Activated T-cell treated with anti-CD3 and anti-CD28 coated beads, Interleukin-2, amount 50 U/mL, for 1 hour (primary cell): ENCODE measurements around the gene CERS1.
"Not testable (repeated sequence)": the region's sequence is repeated elsewhere in the genome, so short reads cannot be mapped to it uniquely, and the experiment has no call there.

Experiments used
- DNase-seq: peaks from one replicate; pipeline ENCODE4 v3.0.0-alpha.2; 2020

The CERS1 gene

DNA sequence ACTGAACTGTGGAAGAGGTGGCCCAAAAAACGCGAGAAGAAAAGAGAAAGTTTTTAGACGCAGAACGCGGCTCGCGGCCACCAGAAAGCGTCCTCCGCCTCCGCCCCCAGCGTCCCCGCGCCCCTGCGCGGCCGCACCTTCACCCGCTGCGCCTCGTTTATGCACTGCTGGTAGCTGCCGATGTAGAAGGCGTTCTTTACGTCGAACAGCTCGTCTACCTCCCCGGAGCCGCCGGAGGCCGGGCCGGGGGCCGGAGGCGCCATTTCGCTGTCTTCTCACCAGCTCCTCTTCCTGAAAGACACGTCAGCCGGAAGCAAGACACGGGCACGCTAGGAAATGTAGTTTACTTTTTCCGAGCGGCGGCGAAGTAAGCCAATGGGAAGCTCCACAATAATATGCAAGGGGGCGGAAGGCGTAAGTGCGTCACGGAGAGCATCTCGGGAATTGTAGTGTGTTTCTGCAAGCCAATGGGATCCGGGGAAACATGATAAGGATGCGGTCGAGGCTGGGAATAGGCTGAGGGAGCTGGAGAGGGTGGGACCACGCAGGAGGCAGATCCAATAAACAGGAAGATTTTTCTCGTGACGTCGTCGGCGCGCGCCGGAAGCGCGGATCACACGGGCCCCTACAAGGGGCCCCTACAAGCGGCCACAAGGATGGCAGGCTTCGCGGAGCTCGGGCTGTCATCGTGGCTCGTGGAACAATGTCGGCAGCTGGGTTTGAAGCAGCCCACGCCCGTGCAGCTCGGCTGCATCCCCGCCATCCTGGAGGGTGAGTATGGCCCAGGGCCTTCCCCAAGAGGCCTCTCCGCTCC, 23.3 kb upstream of the CERS1 start, which contains the start of the genes COPE and DDX49:
TSS of gene COPE (minus strand) at position 302 of the 814 bp plus-strand sequence. CDS start at position 263, 39 bp downstream.
TSS of gene DDX49 (plus strand) at position 630 of the 814 bp plus-strand sequence. CDS start at position 657, 27 bp downstream.
- DNase-seq: peak; percentile 96

GRCh38 chr19:18917593-18917992, 21.6 kb upstream of the CERS1 start:
- not testable (repeated sequence) for DNase-seq

DNA sequence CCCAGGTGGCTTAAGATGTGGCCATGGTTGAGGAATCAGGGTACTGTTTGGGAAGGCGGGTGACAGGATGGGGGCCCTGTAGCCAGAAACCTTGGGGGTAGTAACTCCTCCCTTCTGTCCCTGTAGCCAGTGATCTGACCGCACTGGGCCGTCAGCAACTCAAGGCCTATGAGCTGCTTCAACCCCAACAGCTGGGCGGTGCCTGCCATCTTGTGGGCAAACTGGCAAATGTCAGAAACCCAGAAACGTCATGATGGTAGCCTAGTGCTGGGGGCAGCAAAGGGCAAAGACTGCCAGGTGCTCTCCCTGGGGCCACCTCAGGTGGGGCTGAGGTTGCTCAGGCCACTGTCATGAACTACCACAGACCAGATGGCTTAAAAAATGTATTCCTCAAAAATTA, 19.7 kb upstream of the CERS1 start:
- DNase-seq: peak; percentile 43

DNA sequence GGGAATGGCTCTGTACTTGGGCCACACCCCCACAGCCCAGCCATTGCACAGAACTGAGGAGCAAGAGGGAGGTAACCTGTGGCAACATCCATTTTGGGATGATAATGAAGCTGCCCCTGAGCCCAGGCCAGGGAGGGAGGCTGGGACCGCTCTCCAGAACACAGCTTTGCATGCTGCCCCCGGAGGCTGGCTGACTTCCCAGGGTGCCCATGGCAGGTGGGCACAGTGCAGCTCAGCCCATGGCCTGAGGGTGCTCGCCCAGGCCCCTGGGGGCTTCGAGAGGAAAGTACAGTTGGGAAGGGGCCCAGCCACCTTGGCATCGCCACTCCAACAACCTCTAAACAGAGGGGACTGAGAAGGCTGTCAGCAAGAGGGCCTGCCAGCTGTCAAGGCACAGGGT, 17.5 kb upstream of the CERS1 start:
- DNase-seq: no peak

- no peak for DNase-seq
Measured at GRCh38 chr19:18912933-18913332, 17.0 kb upstream of the CERS1 start.

DNA sequence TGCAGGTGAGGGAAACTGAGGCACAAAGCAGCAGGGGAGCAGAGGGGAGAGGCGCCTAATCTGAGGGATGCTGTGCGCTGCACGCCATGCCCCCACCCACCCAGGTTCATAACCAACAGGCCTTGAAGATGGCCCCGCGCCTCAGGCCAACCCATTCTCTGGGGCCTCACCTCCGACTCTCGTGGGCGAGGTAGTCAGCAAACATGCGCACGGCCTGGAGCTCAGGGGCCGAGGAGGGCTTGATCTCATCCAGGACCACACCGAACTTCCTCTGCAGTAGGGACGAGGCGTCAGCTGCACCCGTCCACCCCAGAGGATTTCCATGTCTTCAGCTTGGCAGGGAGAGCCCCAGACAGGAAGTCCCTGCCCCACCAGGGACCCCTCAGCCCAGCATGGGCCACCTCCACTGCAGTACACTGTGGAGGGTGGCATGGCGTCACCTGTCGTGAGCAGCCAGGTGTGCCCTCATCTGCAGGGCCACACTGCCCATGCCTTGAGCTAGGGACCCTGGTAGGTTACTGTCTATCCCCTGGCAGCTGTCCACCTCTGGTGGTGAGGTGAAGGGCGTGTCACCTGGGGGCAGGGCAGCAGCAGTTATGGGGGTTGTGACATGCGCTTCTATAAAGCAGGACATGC, 15.0 kb upstream of the CERS1 start:
- DNase-seq: no peak

DNA sequence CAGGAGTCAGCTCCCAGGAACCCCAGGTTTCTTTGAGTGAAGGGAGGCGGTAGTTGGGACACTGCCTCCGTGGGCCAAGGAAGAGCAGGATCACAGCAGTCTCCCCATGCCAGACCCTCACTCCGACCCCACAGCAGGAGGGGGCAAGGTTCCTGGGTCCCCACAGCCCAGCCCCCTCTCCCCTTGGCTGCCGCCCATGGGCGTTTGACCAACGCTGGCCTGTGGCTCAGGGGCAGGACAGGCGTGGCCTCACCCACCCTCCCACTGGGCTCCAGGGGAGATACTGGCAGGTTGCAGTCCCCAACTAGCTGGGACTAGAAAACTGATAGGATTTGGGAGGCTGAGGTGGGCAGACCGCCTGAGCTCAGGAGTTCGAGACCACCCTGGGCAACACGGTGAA, 14.1 kb upstream of the CERS1 start:
- DNase-seq: no peak

DNA sequence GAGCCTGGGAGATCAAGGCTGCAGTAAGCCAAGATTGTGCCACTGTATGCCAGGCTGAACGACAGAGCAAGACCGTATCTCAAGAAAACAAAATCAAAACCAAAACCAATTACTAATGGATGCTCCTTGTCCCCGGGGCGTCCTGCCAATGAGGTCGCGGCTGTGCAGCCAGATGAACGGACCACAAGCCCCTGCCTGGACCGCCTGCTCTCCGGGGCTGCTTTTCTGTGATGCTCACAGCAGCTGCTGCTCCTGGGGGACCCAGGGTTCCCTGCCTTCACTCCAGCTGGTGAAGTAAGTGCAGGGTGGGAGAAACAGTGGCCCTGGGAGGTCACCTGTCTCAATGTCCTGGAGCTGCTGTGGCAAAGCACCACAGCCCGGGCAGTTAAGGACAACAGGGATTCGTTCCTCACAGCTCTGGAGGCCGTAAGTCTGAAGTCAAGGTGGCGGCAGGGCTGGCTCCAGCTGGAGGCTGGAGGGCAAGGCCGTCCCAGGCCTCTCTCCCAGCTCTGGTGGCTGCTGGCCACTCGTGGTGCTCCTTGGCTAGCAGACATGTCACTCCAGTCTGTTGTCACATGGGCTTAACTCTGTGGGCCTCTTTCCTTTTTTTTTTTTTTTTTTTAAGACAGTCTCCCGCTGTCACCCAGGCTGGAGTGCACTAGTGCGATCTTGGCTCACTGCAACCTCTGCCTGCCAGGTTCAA, 13.1 kb upstream of the CERS1 start:
- DNase-seq: no peak

GRCh38 chr19:18906605-18907519, 10.9 kb upstream of the CERS1 start:
- DNase-seq: no peak

DNA sequence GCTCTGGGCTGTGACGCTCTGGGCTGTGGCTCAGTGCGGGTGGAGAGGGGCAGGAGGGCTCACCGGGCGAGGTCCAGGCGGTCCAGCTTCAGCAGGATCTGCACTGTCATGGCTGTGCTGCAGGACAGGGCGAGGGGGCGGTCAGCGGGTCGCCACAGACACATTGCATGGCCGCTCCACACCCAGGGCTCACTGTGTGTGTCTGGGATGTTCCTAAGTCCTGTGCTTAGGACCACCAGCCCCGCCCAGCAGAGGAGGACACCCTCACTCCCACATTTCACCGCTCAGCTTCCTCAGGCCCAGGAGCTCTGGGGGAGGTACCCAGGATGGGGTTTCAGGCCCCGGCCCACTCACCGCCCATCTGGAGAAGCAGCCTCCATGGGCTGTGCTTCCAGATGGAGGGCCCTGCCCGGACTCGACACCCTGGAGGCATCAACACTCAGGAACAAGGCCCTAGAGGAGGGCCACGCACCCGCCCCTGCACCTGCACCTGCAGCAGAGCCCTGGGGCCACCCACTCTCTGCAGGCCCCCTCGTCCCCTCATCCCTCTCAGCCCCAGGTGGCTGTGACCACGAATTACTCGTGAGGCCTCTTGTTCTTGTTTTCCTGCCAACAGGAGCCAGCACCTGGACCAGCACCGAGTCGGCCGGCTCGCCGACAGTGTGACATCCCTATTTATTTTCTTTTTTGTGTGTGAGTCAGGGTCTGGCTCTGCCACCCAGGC, 9.7 kb upstream of the CERS1 start:
- no peak for DNase-seq

GRCh38 chr19:18905058-18905456, 9.1 kb upstream of the CERS1 start:
- no peak for DNase-seq

DNA sequence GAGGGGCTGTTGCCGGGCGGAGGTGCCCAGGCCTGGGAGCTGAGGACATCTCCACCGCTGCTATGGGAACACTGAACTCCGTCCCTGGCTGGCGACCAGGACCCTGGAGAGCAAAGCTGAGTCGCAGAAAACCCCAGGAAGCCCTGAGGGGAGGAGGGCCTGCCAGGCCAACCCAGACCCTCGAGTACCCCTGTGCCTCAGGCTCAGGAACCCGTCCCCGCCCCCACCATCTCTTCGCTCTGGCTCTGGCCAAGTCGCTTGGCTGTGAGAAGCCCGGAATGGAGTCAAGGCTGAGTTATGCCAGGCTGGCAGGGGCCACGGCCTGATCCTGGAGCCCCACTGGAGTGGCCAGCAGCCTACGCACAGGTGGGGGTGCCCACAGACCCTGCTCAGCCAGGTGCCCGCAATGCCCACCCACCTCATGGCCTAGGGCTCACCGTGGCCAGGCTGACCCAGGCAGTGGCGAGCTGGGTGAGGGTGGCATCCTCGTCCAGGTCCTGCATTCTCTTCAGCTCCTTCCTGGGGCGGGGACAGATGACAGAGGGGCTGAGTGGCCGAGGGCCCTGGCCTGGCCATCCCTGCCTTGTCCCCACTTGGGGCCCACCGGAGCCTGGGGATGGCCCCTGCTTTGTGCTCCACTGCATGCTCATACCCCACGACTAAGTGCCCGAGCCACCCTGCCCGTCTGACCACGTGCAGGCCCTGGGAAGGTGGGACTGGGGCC, 8.5 kb upstream of the CERS1 start:
- DNase-seq: no peak

- no peak for DNase-seq
Measured at GRCh38 chr19:18903156-18904037, 7.4 kb upstream of the CERS1 start.

DNA sequence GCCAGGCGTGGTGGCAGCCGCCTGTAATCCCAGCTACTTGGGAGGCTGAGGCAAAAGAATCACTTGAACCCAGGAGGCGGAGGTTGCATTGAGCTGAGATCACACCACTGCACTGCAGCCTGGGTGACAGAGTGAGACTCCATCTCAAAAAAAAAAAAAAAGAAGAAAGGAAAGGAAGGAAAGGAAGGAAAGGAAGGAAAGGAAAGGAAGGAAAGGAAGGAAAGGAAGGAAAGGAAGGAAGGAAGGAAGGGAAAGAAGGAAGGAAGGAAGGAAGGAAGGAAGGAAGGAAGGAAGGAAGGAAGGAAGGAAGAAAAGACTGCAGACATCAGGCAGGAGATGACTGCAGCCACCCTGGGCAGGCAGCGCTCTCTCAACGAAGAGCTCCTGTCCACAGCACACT, 6.6 kb upstream of the CERS1 start:
- not testable (repeated sequence) for DNase-seq

- DNase-seq: no peak
Measured at GRCh38 chr19:18901491-18901890, 5.5 kb upstream of the CERS1 start.

- no peak for DNase-seq
Measured at GRCh38 chr19:18900700-18901481, 4.9 kb upstream of the CERS1 start.

- no peak for DNase-seq
Measured at GRCh38 chr19:18899624-18900560, 3.9 kb upstream of the CERS1 start.
